Measurements from ENCODE around the gene GJA4.
A peak's percentile ranks its signal among the peaks of the same experiment; 100 is the strongest.

The GJA4 gene

GRCh38 chr1:34778381-34778780 lies 14.4 kb upstream of the GJA4 start:
- Mint-ChIP-seq H3K4me1 (no peaks in the 10 kb centered on the region), H3K36me3 (peaks cover 2% of the 10 kb centered on the region), H3K27ac (no peak overlapping the region), H3K27me3 (peaks cover 21% of the 10 kb centered on the region), H3K4me3 (no peak overlapping the region), H3K9me3 (no peaks in the 10 kb centered on the region)
- DNase-seq (ENCODE audit: low spot score in 2 of 2) (no peak), ATAC-seq (ENCODE audit: low read depth) (no peak)

- Mint-ChIP-seq H3K4me1 (no peaks in the 10 kb centered on the region), H3K4me3 (no peak overlapping the region), H3K9me3 (no peaks in the 10 kb centered on the region), H3K27ac (no peak overlapping the region), H3K36me3 (peaks cover 2% of the 10 kb centered on the region), H3K27me3 (peaks cover 23% of the 10 kb centered on the region)
- ATAC-seq (ENCODE audit: low read depth) (no peak), DNase-seq (ENCODE audit: low spot score in 2 of 2) (no peak)
Measured at GRCh38 chr1:34779005-34779404, 13.8 kb upstream of the GJA4 start.

GRCh38 chr1:34779526-34779925 lies 13.3 kb upstream of the GJA4 start:
- Mint-ChIP-seq H3K9me3 (no peaks in the 10 kb centered on the region), H3K36me3 (peaks cover 2% of the 10 kb centered on the region), H3K4me1 (no peaks in the 10 kb centered on the region), H3K27me3 (peaks cover 23% of the 10 kb centered on the region), H3K4me3 (no peak overlapping the region), H3K27ac (no peak overlapping the region)
- DNase-seq (ENCODE audit: low spot score in 2 of 2) (no peak), ATAC-seq (ENCODE audit: low read depth) (no peak)

GRCh38 chr1:34779962-34780361 lies 12.8 kb upstream of the GJA4 start:
- H3K36me3 Mint-ChIP-seq = peaks cover 2% of the 10 kb centered on the region
- ATAC-seq (ENCODE audit: low read depth) (no peak), DNase-seq (ENCODE audit: low spot score in 2 of 2) (no peak)
- no peaks in the 10 kb centered on the region for H3K9me3 Mint-ChIP-seq
- H3K4me3 Mint-ChIP-seq = no peak overlapping the region
- H3K4me1 Mint-ChIP-seq = no peaks in the 10 kb centered on the region
- H3K27me3 Mint-ChIP-seq = peaks cover 23% of the 10 kb centered on the region
- H3K27ac Mint-ChIP-seq = no peak overlapping the region

GRCh38 chr1:34780528-34780927 lies 12.3 kb upstream of the GJA4 start:
- DNase-seq (ENCODE audit: low spot score in 2 of 2) = no peak
- Mint-ChIP-seq H3K27ac (no peak overlapping the region), H3K4me3 (no peak overlapping the region), H3K9me3 (no peaks in the 10 kb centered on the region), H3K27me3 (peaks cover 23% of the 10 kb centered on the region), H3K36me3 (peaks cover 2% of the 10 kb centered on the region), H3K4me1 (no peaks in the 10 kb centered on the region)
- no peak for ATAC-seq (ENCODE audit: low read depth)

- Mint-ChIP-seq H3K9me3 (no peaks in the 10 kb centered on the region), H3K4me1 (peaks cover 2% of the 10 kb centered on the region), H3K27me3 (peaks cover 24% of the 10 kb centered on the region), H3K4me3 (no peak within 1 kb of the TSS), H3K36me3 (peaks cover 2% of the 10 kb centered on the region), H3K27ac (no peak within 1 kb of the TSS)
- DNase-seq (ENCODE audit: low spot score in 2 of 2) (no peak), ATAC-seq (ENCODE audit: low read depth) (no peak)
Measured at GRCh38 chr1:34781071-34781843, 11.5 kb upstream of the GJA4 start, which contains the start of gene GJB3. Gene GJB3 (plus strand): TSS chr1:34781214. CDS start chr1:34784763, 3,549 bp downstream.

- peaks cover 2% of the 10 kb centered on the region for H3K36me3 Mint-ChIP-seq
- peaks cover 6% of the 10 kb centered on the region for H3K4me1 Mint-ChIP-seq
- peak overlapping the region; percentile 11 for H3K4me3 Mint-ChIP-seq
- peaks cover 29% of the 10 kb centered on the region for H3K27me3 Mint-ChIP-seq
- no peak overlapping the region for H3K27ac Mint-ChIP-seq
- no peaks in the 10 kb centered on the region for H3K9me3 Mint-ChIP-seq
- DNase-seq (ENCODE audit: low spot score in 2 of 2) (no peak), ATAC-seq (ENCODE audit: low read depth) (no peak)
Measured at GRCh38 chr1:34781844-34782391, 10.9 kb upstream of the GJA4 start.

- H3K36me3 Mint-ChIP-seq = no peaks in the 10 kb centered on the region
- H3K27ac Mint-ChIP-seq = no peak overlapping the region
- ATAC-seq (ENCODE audit: low read depth) (no peak), DNase-seq (ENCODE audit: low spot score in 2 of 2) (no peak)
- no peaks in the 10 kb centered on the region for H3K9me3 Mint-ChIP-seq
- H3K4me3 Mint-ChIP-seq = no peak overlapping the region
- H3K27me3 Mint-ChIP-seq = peaks cover 16% of the 10 kb centered on the region
- H3K4me1 Mint-ChIP-seq = peaks cover 6% of the 10 kb centered on the region
Measured at GRCh38 chr1:34784751-34785221, 8.0 kb upstream of the GJA4 start.

- no peak overlapping the region for H3K27ac Mint-ChIP-seq
- peaks cover 17% of the 10 kb centered on the region for H3K27me3 Mint-ChIP-seq
- no peaks in the 10 kb centered on the region for H3K36me3 Mint-ChIP-seq
- no peak overlapping the region for H3K4me3 Mint-ChIP-seq
- H3K9me3 Mint-ChIP-seq = no peaks in the 10 kb centered on the region
- ATAC-seq (ENCODE audit: low read depth) (no peak), DNase-seq (ENCODE audit: low spot score in 2 of 2) (no peak)
- H3K4me1 Mint-ChIP-seq = peaks cover 6% of the 10 kb centered on the region
Measured at GRCh38 chr1:34785231-34785874, 7.4 kb upstream of the GJA4 start.

- DNase-seq (ENCODE audit: low spot score in 2 of 2) = no peak
- no peaks in the 10 kb centered on the region for H3K9me3 Mint-ChIP-seq
- H3K4me3 Mint-ChIP-seq = no peak overlapping the region
- no peaks in the 10 kb centered on the region for H3K36me3 Mint-ChIP-seq
- no peak for ATAC-seq (ENCODE audit: low read depth)
- H3K27ac Mint-ChIP-seq = no peak overlapping the region
- peaks cover 6% of the 10 kb centered on the region for H3K4me1 Mint-ChIP-seq
- peaks cover 21% of the 10 kb centered on the region for H3K27me3 Mint-ChIP-seq
Measured at GRCh38 chr1:34785875-34786470, 6.8 kb upstream of the GJA4 start.

- Mint-ChIP-seq H3K4me3 (no peak overlapping the region), H3K9me3 (no peaks in the 10 kb centered on the region), H3K27me3 (peaks cover 21% of the 10 kb centered on the region), H3K4me1 (peaks cover 6% of the 10 kb centered on the region), H3K36me3 (no peaks in the 10 kb centered on the region), H3K27ac (no peak overlapping the region)
- ATAC-seq (ENCODE audit: low read depth) = peak; percentile 82
- peak; percentile 30 to 47 for DNase-seq (ENCODE audit: low spot score in 2 of 2)
Measured at GRCh38 chr1:34786521-34787325, 6.1 kb upstream of the GJA4 start.

- no peak overlapping the region for H3K27ac Mint-ChIP-seq
- ATAC-seq (ENCODE audit: low read depth) = no peak
Measured at GRCh38 chr1:34787461-34788420, 5.1 kb upstream of the GJA4 start.

GRCh38 chr1:34790985-34791384 lies 1.8 kb upstream of the GJA4 start:
- H3K9me3 Mint-ChIP-seq = no peaks in the 10 kb centered on the region
- ATAC-seq (ENCODE audit: low read depth) = no peak
- H3K27me3 Mint-ChIP-seq = peaks cover 28% of the 10 kb centered on the region
- peaks cover 14% of the 10 kb centered on the region for H3K4me1 Mint-ChIP-seq
- no peak overlapping the region for H3K4me3 Mint-ChIP-seq
- no peak overlapping the region for H3K27ac Mint-ChIP-seq
- peaks cover 2% of the 10 kb centered on the region for H3K36me3 Mint-ChIP-seq
- DNase-seq (ENCODE audit: low spot score in 2 of 2) = no peak

More at GRCh38 chr1:34787461-34788420, 5.1 kb upstream of the GJA4 start:
- H3K9me3 Mint-ChIP-seq = no peaks in the 10 kb centered on the region
- DNase-seq (ENCODE audit: low spot score in 2 of 2) = no peak
- H3K36me3 Mint-ChIP-seq = no peaks in the 10 kb centered on the region
- peaks cover 24% of the 10 kb centered on the region for H3K27me3 Mint-ChIP-seq
- H3K4me3 Mint-ChIP-seq = no peak overlapping the region
- H3K4me1 Mint-ChIP-seq = peaks cover 14% of the 10 kb centered on the region
